Right lobe of liver (tissue), 6 donors: ENCODE measurements around the gene FUT2. TPM values are rescaled to one million over a fixed set of nuclear protein-coding genes. Genes with fewer than 3 reads are reported as not detected.
A peak's percentile ranks its signal among the peaks of the same experiment; 100 is the strongest.

Experiments
- ATAC-seq, 4 donors: fragments of 200-7000 bp; cut with Tn5 transposase; one replicate each; pipeline ENCODE4 v1.9.1; 2020; ENCODE audit warnings: mild to moderate bottlenecking in 4 of 4, moderate library complexity in 4 of 4
- DNase-seq, 3 donors: peaks; one replicate each; pipeline ENCODE4 v3.0.0-alpha.2; 2020
- H3K27ac ChIP-seq, 3 donors: fragments of 200-600 bp; one replicate each; pipeline ENCODE4 v1.8.0; 2022
- H3K27me3 ChIP-seq, 2 donors: fragments of 200-600 bp; one replicate each; pipeline ENCODE4 v1.8.0; 2022
- H3K36me3 ChIP-seq, 4 donors: fragments of 200-600 bp; sonication (generic) in 1 of 4; one replicate each; pipeline versions ENCODE4 v1.5.1 to v1.8.0; 2017 to 2022; ENCODE audit warnings: control low read depth in 1 of 4
- H3K4me1 ChIP-seq, 4 donors: fragments of 200-600 bp; sonication (generic) in 1 of 4; one replicate each; pipeline versions ENCODE4 v1.5.1 to v1.8.0; 2017 to 2022; ENCODE audit warnings: control low read depth in 1 of 4
- H3K4me3 ChIP-seq, 3 donors: fragments of 200-600 bp; one replicate each; pipeline ENCODE4 v1.8.0; 2022
- H3K9me3 ChIP-seq, 4 donors: fragments of 200-600 bp; sonication (generic) in 1 of 4; one replicate each; pipeline versions ENCODE4 v1.5.1 to v1.8.0; 2017 to 2022; ENCODE audit warnings: control low read depth in 1 of 4
- POLR2A ChIP-seq: fragments of 450-650 bp; IDR thresholded peaks from one replicate; pipeline ENCODE4 v1.6.1; 2017; ENCODE audit warnings: antibody characterized with exemption, mild to moderate bottlenecking
- WGBS: methylation state at CpG from one replicate; pipeline ENCODE4 v1.1.6; 2018; ENCODE audit warnings: low coverage, low lambda C conversion rate; ENCODE audit not compliant: insufficient coverage; ENCODE audit errors: missing lambda C conversion rate; 5-methylcytosine and 5-hydroxymethylcytosine counted together
- intact Hi-C, 2 donors: fragments of 100-400 bp; cut with DNase I; formaldehyde crosslinking; loops; one replicate each; pipeline versions ENCODE4 v1.11.2 to v1.14.1; 2022
- long read RNA-seq: library from polyadenylated mRNA; unstranded; transcript quantifications from one replicate; pipeline ENCODE4 v2.0.0, GENCODE V29; 2019
- total RNA-seq, 6 experiments: library from RNA; depleted of rRNA in 2 of 6; stranded (reverse); fragments of >200 nt in 2 of 6; fragmentation: NEBNext Ultra II Directional in 3 of 6; extraction: Animal tissue kit (Norgen Biotek cat#: 25700) in 3 of 6; gene quantifications; one replicate each; pipeline versions ENCODE4 v1.1.0 to v1.2.4, GENCODE V29; 2016 to 2023
- TF ChIP-seq, protein P1 (sequence below), 4 donors: fragments of 200-600 bp in 3 of 4; fragments of 450-650 bp in 1 of 4; IDR thresholded peaks; one replicate each; pipeline versions ENCODE4 v1.5.1 to v1.8.0; 2016 to 2022; ENCODE audit warnings: antibody characterized with exemption in 4 of 4, mild to moderate bottlenecking in 2 of 4
- donor health status: DM: no; HTN: yes; CAD: no.
- donor health status: DM: no; HTN: no; CAD: no.
- donor health status: DM: no; HTN: no; CAD: no.
- donor health status: DM: no; HTN: yes; CAD: no.
- donor health status: DM: no; HTN: yes; CAD: no.

Gene FUT2
- 1 to 10 TPM in 1 of 6 experiments, not detected in 5; 2.6 TPM for total RNA-seq
- long read RNA-seq, result 0 reads

DNA sequence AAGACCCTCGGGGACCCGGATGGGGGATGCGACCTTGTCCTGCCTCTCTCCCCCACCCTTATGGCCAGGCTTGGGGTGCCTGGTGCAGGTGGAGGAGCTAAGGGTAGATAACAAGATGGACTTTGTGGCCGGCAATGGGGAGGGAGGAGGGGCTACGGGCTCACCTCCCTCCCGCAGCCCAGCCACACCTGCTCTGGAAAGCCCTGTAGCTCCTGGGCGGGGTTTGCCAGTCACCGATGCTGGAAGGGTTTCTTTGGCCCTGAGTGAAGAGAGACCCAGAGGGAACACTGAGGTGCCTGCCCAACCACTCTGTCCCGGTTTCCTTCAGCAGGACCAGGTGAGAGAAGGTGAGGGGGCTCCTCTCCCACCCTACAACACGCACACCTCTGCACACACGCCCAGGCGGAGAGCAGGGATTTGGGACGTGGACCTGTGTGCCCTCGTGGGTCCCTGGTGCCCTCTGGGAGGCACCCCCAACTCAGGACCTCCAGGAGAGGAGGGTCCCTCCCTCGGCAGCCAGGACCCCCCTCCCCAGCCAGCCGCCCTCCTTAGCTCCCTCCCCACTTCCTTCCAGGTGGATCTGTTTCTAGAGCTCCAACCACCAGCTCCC, at the start of gene FUT2:
Gene FUT2 (plus strand): TSS at position 229 of the 610 bp plus-strand sequence. CDS start 6,986 bp downstream, outside the sequence.
- ATAC-seq (peak; percentile 30 to 78 (median 37)), DNase-seq (peak in 1 of 3 donors; percentile 54)
- Histone ChIP-seq H3K4me1 (no peaks in the 10 kb centered on the region), H3K27me3 (no peaks in the 10 kb centered on the region), H3K4me3 (peak within 1 kb of the TSS in 1 of 3 donors; percentile 8), H3K27ac (no peak within 1 kb of the TSS), H3K9me3 (no peaks in the 10 kb centered on the region), H3K36me3 (no peaks in the 10 kb centered on the region)
- intact Hi-C loops, result no loop called here
- TF ChIP-seq, protein P1, sequence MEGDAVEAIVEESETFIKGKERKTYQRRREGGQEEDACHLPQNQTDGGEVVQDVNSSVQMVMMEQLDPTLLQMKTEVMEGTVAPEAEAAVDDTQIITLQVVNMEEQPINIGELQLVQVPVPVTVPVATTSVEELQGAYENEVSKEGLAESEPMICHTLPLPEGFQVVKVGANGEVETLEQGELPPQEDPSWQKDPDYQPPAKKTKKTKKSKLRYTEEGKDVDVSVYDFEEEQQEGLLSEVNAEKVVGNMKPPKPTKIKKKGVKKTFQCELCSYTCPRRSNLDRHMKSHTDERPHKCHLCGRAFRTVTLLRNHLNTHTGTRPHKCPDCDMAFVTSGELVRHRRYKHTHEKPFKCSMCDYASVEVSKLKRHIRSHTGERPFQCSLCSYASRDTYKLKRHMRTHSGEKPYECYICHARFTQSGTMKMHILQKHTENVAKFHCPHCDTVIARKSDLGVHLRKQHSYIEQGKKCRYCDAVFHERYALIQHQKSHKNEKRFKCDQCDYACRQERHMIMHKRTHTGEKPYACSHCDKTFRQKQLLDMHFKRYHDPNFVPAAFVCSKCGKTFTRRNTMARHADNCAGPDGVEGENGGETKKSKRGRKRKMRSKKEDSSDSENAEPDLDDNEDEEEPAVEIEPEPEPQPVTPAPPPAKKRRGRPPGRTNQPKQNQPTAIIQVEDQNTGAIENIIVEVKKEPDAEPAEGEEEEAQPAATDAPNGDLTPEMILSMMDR (IDR thresholded peaks at IDR 0.05), result no peak
- no peak for TF ChIP-seq POLR2A
- WGBS, result 20% methylated on average over 5 of the region's 16 CpGs

- H3K4me3 ChIP-seq, result peak within 1 kb of the TSS; percentile 21 to 37 (median 32)
- H3K36me3 ChIP-seq, result no peaks in the 10 kb centered on the region
- no peak for TF ChIP-seq POLR2A
- TF ChIP-seq, protein P1 (IDR thresholded peaks at IDR 0.05), result peak; percentile 73 to 80 (median 76)
- H3K4me1 ChIP-seq, result peaks cover 0 to 5% (median 3%) of the 10 kb centered on the region in 4 donors
- no peaks in the 10 kb centered on the region for H3K27me3 ChIP-seq
- intact Hi-C loops, result no loop called here
- DNase-seq (peak; percentile 83 to 87 (median 85)), ATAC-seq (peak; percentile 85 to 91 (median 89))
- H3K9me3 ChIP-seq, result no peaks in the 10 kb centered on the region
- 0% methylated on average over 21 of the region's 33 CpGs for WGBS
- H3K27ac ChIP-seq, result peak within 1 kb of the TSS; percentile 11 to 63 (median 57)
Measured at GRCh38 chr19:48646001-48646721, 49.6 kb upstream of the FUT2 start, which contains the start of gene CA11. Gene CA11, minus strand, starts transcription at chr19:48646187. Its CDS starts 555 bp downstream, at chr19:48645632.

DNA sequence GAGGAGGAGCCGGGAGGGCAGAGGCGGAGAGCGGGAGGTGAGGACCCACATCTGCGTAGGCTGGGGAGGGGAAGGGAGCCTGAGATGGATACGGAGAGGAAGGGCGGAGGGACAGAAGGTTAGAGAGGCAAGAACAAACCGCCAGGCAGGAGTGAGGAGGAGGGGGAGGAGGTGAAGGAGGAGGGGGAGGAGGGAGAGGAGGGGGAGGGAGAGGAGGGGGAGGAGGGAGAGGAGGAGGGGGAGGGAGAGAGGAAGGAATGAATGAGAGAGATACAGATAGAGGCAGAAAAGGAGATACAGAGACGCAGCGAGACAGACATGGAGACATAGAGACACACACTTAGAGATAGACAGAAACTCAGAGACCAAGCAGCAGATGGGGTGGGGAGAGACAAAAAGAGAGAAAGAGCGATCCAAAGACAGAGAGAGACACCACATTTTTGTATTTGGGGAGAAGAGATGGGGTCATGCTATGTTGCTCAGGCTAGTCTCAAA, 49.0 kb upstream of the FUT2 start:
- Histone ChIP-seq H3K27ac (no peak overlapping the region), H3K36me3 (no peaks in the 10 kb centered on the region), H3K27me3 (no peaks in the 10 kb centered on the region), H3K4me3 (no peak overlapping the region), H3K4me1 (peaks cover 0 to 2% (median 0%) of the 10 kb centered on the region in 4 donors), H3K9me3 (no peaks in the 10 kb centered on the region)
- WGBS, result 12% methylated on average over 10 of the region's 10 CpGs
- intact Hi-C loops, result no loop called here
- no peak for TF ChIP-seq POLR2A
- TF ChIP-seq, protein P1 (IDR thresholded peaks at IDR 0.05), result no peak
- ATAC-seq (no peak), DNase-seq (no peak)

DNA sequence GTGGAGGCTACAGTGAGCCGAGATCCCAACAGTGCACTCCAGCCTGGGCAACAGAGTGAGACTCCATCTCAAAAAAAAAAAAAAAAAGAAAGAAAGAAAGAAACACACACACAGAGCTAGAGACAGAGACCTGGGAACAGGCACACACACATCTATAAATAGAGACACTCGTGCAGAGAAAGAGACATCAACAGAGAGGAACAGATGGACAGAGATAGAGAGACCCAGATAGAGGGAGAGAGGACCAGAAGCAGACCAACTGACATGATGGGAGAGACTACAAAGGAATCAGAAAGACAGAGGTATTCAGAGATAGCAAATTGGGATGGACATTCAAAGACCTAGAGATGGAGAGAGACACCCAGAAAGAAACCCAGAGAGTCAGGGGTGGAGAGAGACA, 47.6 kb upstream of the FUT2 start:
- intact Hi-C loops, result no loop called here
- DNase-seq (no peak), ATAC-seq (no peak)
- Histone ChIP-seq H3K36me3 (no peaks in the 10 kb centered on the region), H3K27ac (no peak overlapping the region), H3K9me3 (no peaks in the 10 kb centered on the region), H3K27me3 (no peaks in the 10 kb centered on the region), H3K4me3 (no peak overlapping the region), H3K4me1 (peaks cover 0 to 2% (median 0%) of the 10 kb centered on the region in 4 donors)
- no peak for TF ChIP-seq POLR2A
- TF ChIP-seq, protein P1 (IDR thresholded peaks at IDR 0.05), result no peak
- WGBS, result 46% methylated on average over 2 of the region's 2 CpGs
